WTC11 (cell line): ENCODE measurements around the gene BORCS5.

Experiments
- CBFB ChIP-seq: sonication (generic); formaldehyde crosslinking; IDR thresholded peaks from 2 replicates; pipeline ENCODE4 v1.8.1; 2022; ENCODE audit warnings: mild to moderate bottlenecking, low read depth, missing genetic modification reagents
- CTCF ChIP-seq: fragments of 200-600 bp; IDR thresholded peaks from 2 replicates; pipeline ENCODE4 v1.8.0; 2022; ENCODE audit warnings: antibody characterized with exemption
- ESRRA ChIP-seq: sonication (generic); formaldehyde crosslinking; IDR thresholded peaks from 2 replicates; pipeline ENCODE4 v1.8.1; 2022; ENCODE audit warnings: mild to moderate bottlenecking, missing genetic modification reagents, borderline replicate concordance
- FOXP1 ChIP-seq: sonication (generic); formaldehyde crosslinking; IDR thresholded peaks from 2 replicates; pipeline ENCODE4 v1.8.0; 2022; ENCODE audit warnings: missing genetic modification reagents, mild to moderate bottlenecking, moderate library complexity, borderline replicate concordance
- FOXP4 ChIP-seq: sonication (generic); formaldehyde crosslinking; IDR thresholded peaks from 2 replicates; pipeline ENCODE4 v1.8.0; 2022; ENCODE audit warnings: mild to moderate bottlenecking, missing genetic modification reagents
- GRHL2 ChIP-seq: fragments of 250-450 bp; sonication (Bioruptor Pico); IDR thresholded peaks from 2 replicates; pipeline ENCODE4 v1.8.0; 2022; ENCODE audit warnings: mild to moderate bottlenecking, moderate library complexity; ENCODE audit not compliant: insufficient replicate concordance, severe bottlenecking
- IRF2 ChIP-seq: sonication (generic); formaldehyde crosslinking; IDR thresholded peaks from 2 replicates; pipeline ENCODE4 v1.8.0; 2022; ENCODE audit warnings: low read depth, missing genetic modification reagents, borderline replicate concordance
- KAT7 ChIP-seq: sonication (generic); formaldehyde crosslinking; IDR thresholded peaks from 2 replicates; pipeline ENCODE4 v1.8.1; 2023; ENCODE audit warnings: missing genetic modification reagents, mild to moderate bottlenecking, borderline replicate concordance
- MAX ChIP-seq: sonication (generic); formaldehyde crosslinking; IDR thresholded peaks from 2 replicates; pipeline ENCODE4 v1.8.0; 2022; ENCODE audit warnings: mild to moderate bottlenecking, missing genetic modification reagents
- ZNF263 ChIP-seq: sonication (generic); formaldehyde crosslinking; IDR thresholded peaks from 2 replicates; pipeline ENCODE4 v1.8.1; 2022; ENCODE audit warnings: low read depth, mild to moderate bottlenecking, moderate library complexity, missing genetic modification reagents

GRCh38 chr12:12393171-12393570 lies 36.3 kb downstream of the BORCS5 start:
- TF ChIP-seq CTCF (no peak), MAX (CRISPR knock-in tag) (no peak), IRF2 (CRISPR knock-in tag) (no peak), GRHL2 (no peak), KAT7 (CRISPR knock-in tag) (no peak), CBFB (CRISPR knock-in tag) (no peak), ZNF263 (CRISPR knock-in tag) (no peak), ESRRA (no peak), FOXP4 (CRISPR knock-in tag) (no peak), FOXP1 (no peak)
